HG03139 (cell line): ENCODE data around the gene TUBG2.
A peak's percentile ranks its signal among the peaks of the same experiment; 100 is the strongest.

Experiments used
- ATAC-seq: cut with Tn5 transposase; IDR thresholded peaks from one replicate; pipeline ENCODE4 v1.9.1; 2021; ENCODE audit not compliant: unreplicated experiment

The TUBG2 gene

DNA sequence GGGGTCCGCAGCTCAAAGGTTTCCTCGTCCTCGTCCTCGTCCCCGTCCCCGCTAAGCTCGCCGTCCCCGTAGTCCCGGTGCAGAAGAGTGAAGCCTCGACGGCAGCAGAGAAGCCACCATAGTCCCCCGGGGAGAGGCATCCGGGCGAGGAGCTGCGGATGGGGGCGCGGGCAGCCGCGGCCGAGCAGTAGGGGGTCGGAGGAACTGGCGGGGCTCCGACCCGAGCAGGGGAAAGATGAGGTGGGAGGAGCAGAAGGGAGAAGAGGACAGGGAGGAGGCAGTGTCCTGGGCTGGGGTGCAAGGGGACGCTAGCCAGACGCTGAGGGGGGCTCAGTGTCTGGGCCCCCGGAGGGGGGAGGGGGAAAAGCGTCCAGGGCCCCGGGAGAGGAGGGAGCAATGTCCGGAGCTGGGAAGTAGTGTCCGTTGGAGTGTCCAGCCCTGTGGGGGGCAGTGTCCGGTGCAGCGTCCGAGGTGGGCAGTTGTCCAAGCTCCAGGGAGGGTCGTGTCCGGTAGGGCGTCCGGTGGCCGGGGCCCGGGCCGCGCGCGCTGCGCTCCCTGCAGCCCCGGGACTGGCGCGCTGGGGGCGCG, 17.4 kb downstream of the TUBG2 start, which contains the start of gene PLEKHH3:
TSS of gene PLEKHH3 (minus strand) at position 571 of the 588 bp plus-strand sequence. CDS start at position 140, 431 bp downstream.
- ATAC-seq: no peak

DNA sequence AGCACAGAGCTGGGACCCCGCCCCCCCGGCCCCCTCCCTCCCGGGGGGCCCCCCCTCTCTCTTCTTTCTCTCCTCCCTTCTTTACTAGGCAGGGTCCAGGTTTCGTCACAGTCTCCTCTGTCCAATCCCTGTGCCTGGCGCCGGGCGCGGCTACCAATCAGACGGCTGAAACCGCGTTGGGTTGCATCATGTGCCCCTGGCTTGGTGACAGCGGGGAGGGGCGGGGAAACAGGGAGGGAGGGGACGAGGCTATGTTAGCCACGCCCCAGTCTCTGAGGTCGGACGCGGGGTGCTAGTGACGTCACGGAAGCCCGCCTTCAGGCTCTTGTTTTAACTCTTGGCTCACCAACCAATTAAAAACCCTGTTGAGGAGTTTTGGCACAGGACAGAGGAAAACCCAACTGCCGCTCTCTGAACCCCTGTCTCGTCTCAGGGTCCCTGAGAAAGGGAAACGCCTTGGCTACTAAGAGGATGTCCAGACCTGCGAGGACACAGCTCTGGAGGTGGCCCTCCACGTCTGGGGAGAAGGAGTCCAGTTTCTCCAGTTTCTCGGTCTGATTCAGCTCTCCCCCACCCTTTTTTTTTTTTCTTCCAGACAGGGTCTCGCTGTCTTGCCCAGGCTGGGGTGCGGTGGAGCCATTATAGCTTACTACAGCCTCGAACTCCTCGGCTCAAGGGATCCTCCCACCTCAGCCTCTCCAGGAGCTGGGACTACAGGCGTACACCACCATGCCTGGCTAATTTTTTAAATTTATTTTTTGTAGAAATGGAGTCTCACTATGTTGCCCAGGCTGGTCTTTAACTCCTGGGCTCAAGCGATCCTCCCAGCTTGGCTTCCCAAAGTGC, 18.2 kb downstream of the TUBG2 start:
- peak; percentile 54 for ATAC-seq

DNA sequence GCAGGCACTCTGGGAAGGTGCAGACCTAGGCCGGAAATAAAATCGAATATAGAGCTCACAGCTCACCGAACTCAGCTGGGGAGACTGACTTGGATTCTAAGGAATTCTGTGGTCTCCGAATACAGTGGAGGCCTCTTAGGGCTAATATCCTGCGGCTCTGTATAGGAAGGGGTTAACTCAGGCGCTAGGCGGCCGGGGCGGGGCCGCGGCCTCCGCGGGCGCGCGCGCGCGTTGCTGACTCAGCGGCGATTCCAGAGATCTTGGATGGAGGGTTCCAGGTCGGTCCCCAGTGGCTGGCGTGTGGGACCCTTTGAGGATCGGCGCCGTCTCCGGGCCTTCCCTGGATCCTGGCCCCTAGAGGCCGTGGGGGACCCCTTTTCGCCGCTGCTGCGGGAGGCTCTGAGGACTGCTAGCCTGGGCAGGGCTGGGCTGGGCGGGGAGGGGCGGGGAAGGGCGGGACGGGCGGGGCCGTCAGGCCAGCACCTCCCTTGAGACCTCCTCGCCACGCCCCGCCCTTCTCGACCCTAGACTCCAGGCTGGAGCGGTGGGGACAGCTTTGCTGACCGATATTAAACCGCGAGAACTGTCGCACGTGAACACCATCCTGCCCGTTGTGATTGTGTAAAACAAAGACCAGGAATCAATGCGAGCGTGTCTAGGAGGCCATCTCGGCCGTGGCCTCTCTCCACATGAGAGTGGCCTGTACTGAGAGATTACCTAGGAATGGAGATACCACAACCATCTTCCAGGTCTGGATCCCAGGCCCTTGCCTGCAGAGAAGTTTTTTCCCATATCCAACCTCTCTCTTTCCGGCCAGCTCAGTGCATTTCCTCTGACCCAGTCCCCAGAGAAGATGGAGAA, 19.1 kb downstream of the TUBG2 start:
- no peak for ATAC-seq

DNA sequence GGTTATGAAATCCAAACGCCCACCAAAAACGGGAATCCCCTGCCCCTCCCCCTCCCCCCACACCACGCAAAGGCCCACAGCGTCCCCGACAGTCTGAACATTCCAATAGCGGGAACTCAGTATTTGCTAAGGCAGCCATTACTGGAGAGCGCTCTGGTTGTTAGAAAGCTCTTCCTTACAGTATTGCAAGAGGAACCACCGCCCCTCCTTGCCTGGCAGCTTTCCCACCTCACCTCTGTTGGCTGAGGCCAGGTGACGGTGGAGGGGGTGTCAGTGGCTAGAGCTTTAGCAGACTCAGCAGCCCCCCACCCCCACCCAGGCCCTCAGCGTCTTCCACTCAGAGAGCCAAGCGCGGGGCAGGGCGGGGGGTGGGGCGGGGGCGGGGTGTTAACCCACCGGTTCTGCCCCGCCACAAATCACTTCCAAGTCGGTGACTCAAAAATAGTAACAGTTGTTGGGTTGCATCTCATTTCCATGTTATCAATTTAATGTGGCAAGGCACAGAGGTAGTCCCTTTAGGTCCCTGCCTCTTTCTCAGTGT, 19.9 kb downstream of the TUBG2 start:
- ATAC-seq: no peak

DNA sequence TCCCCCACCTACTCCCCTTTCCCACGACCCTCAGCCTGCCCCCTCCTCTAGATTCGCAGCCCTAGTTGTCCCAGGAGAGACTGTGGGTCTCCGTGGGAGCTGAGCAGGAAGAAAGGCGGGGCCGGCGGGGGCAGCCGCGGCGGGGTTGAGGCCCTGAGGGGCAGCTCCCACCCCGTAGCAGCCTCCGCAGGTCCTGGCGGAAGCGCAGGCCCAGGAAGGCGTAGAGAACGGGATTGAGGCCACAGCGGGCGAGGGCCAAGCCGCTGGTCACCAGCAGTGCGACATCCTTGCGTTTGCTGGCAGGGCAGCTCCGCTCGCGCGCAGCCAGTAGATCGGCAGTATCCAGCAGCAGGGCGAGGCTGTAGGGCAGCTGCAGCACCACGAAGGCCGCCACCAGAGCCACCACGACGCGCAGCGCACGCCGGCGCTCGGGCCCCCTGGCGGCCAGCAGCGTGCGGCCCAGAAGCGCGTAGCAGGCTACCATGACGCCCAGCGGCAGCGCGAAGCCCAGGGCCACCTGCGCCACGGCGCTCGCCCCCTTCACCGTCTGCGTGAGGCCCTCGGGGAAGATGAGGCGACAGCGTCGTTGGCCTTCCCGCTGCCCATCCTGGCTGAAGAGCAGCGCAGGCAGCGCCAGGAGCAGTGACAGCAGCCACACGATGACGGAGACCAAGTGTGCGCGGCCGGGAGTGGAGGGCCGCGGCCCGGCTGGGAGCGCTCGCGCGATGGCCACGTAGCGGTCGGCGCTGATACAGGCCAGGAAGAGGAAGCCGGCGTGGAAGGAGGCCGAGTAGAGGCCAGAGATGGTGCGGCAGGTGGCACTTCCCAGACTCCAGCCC, 20.6 kb downstream of the TUBG2 start:
- ATAC-seq: peak; percentile 25

DNA sequence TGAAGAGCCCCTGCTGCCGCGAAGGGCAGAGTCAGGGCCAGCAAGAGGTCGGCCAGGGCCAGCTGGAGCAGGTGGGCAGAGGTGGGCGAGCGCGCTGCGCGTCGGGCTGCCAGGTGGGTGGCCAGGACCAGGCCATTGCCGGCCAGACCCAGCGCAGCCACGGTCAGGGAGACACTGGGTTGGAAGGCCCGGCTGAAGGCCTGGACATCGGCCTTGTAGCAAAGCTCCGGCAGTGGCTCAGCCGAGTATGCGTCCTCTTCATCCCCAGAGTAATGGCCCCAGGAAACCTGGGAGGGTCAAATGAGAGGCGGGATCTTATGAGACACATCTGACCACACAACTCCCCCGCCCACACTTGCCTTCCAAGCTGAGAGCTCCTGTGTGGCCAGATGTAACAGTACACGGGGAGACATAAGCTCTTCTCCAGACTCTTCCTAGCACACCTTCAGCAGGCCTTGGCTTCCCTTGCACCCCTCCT, 21.3 kb downstream of the TUBG2 start:
- ATAC-seq: no peak

DNA sequence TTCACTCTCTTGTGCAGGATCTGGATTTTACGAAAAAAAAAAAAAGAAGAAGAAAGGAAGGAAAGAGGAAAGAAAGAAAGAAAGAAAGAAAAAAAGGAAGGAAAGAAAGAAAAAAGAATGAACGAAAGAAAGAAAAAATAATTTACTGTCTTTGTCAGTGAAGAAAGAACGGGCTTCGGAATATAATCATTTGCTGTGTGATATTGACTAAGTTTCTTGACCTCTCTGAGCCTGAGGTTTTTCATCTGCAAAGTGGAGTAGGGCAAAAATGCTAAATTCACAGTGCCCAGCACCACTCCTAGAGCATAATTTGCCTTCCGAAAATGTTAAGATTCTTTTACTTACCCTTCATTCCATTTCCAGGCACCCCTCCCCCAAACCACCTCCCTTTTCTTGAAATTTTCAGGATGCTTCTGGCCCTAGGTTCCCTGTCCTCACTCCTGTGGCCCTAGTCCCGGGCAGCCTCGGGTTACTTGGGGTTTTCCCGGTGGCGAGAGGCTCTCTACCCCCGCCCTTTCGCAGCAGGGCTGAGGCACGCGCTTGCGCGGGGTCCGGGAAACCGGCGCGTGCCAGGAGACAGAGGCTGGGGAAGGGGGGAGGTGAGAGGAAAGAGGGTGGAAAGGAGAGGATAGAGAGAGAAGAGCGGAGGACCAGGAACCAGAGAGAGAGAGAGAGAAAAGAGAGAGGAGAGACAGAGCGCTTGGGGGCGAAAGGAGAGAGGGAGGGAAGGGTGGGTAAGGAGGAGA, 23.1 kb downstream of the TUBG2 start, which contains the start of gene CNTNAP1:
TSS of gene CNTNAP1 (plus strand) at position 556 of the 746 bp plus-strand sequence. CDS start 299 bp downstream, outside the sequence.
- ATAC-seq: no peak

DNA sequence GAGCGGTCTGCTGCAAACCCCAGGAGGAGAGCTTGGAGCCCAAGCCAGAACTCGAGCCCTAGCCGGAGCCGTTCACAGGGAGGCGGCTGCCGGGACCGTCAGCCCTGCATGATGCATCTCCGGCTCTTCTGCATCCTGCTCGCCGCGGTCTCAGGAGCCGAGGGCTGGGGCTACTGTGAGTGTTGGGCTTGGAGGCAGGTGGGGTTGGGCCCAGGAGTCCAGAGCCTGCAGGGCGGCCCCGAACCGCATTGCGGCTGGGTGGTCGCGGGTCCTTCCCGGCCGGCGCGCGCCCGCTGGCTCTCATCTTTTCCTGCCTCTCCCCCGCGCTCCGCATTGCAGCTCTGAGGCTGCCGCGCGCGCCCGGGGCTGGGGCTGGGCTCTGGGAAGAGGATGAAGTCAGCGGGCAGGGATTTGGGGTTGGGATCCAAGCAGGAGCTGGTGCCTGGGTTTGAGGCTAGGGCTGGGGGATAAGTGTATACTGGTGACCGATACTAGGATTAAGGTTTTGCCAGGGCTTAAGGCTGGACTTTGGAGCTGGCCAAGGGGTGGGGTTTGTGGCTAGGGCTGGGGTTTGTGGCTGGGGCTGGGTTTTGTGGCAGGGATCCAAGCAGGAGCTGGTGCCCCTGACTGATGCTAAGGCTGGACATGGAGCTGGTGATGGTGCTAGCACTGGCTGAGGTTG, 23.8 kb downstream of the TUBG2 start:
- ATAC-seq: no peak

DNA sequence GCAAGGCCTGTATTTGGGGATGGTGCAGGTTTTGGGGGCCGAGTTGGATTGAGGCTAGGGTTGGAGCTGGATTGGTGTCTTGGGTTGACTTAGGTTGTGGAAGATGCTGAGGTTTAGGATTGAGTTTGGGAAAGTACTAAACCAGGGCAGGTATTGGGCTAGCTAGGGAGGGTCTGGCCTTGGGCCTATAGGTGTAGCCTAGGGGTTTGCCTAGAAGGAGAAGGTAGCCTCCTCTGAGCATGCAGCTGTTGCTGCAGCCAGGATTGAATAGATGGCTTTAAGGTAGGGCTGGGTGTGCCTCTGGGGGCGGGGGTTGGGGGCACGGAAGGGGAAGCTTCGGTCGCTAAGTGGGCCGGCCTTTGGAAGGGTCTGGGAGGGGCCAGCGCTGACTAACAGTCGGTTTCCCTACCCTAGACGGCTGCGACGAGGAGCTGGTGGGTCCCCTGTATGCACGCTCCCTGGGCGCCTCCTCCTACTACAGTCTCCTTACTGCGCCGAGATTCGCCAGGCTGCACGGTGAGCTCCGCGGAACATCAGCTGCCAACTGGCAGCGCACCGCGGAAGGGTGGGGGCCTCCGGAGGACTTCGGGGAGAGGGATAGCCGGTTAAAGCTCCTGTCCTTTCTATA, 24.4 kb downstream of the TUBG2 start:
- ATAC-seq: no peak

DNA sequence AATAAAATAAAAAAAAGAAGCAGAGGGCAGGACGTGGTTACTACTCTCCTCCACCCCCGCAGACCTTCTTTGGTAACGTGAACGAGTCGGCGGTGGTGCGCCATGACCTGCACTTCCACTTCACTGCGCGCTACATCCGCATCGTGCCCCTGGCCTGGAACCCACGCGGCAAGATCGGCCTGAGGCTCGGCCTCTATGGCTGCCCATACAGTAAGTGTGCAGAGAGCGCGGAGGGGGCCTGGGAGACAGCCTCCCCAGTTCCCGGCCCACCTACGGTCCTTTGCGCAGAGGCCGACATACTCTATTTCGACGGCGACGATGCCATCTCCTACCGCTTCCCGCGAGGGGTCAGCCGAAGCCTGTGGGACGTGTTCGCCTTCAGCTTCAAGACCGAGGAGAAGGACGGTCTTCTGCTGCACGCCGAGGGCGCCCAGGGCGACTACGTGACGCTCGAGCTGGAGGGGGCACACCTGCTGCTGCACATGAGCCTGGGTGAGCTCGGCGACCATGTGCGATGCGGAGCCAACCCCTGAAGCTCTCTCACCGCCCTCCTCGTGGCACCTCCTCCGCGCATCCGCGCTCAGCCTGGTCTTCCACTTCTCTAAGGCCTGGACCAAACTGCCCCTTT, 26.0 kb downstream of the TUBG2 start:
- ATAC-seq: no peak

DNA sequence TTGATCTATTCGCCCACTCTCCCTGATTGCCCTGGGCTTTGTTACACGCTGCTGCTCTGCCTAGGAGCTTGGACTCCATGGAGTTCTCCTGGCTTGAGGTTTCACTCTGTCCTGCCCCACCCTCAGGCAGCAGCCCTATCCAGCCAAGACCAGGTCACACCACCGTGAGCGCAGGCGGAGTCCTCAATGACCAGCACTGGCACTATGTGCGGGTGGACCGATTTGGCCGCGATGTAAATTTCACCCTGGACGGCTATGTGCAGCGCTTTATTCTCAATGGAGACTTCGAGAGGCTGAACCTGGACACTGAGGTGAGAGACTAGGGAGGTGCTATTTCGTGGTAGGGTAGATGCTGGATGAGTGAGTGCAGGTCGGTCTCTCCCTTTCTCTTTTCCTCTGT, 26.7 kb downstream of the TUBG2 start:
- ATAC-seq: no peak

DNA sequence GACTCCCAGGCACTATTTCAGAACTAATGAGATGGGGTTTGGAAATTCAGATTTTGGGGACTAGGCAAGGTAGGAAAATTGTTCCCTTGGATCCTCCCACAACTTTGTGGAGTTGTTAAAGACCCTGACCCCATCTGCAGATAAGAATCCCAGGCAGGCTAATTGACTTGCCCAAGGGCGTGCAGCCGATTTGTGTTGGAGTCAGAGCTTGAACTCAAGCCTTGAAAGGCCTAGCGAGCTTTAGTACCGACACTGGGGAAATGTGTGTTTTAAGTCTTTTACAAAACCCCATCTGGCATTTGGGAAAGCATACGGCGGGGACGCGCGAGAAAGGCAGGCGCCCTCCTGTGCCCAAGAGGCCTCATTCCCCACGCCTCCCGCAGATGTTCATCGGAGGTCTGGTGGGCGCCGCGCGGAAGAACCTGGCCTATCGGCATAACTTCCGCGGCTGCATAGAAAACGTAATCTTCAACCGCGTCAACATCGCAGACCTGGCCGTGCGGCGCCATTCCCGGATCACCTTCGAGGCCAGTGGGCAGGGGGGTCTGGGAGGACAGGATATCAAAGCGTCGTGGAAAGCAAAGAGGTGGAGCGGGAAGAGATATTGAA, 27.5 kb downstream of the TUBG2 start:
- no peak for ATAC-seq

DNA sequence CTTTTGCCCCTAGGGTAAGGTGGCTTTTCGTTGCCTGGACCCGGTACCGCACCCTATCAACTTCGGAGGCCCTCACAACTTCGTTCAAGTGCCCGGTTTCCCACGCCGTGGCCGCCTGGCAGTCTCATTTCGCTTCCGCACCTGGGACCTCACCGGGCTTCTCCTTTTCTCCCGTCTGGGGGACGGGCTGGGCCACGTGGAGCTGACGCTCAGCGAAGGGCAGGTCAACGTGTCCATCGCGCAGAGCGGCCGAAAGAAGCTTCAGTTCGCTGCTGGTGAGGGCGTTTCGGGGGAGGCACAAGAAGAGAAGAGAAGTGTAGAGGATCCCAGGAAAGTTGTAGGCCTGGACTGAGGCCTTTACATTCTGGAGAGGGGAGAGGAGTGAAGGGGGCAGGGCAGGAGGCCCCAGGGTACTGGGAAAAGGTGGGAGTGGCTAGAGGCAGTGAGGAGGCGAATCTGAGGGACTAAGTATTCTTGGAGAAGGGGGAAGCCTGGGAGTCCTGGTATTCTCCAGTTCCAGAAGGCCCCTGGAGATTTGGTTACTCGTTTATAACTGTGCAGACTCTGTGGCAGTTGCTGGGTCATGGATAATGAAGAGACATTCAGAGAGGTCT, 28.7 kb downstream of the TUBG2 start:
- no peak for ATAC-seq

DNA sequence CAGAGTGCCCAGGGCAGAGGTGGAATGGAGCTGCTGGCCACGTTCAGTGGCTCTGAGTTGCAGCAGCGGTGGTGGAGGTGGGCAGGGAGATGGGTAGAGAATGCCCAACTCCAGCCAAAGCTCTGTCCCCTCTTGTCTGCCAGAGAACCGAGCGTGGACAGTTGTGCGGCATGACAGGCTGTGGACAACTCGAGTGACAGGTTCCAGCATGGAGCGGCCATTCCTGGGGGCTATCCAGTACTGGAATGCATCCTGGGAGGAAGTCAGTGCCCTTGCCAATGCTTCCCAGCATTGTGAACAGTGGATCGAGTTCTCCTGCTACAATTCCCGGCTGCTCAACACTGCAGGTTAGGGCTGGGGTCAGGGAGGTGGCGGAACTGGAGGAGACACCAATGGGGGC, 31.5 kb downstream of the TUBG2 start:
- ATAC-seq: no peak

DNA sequence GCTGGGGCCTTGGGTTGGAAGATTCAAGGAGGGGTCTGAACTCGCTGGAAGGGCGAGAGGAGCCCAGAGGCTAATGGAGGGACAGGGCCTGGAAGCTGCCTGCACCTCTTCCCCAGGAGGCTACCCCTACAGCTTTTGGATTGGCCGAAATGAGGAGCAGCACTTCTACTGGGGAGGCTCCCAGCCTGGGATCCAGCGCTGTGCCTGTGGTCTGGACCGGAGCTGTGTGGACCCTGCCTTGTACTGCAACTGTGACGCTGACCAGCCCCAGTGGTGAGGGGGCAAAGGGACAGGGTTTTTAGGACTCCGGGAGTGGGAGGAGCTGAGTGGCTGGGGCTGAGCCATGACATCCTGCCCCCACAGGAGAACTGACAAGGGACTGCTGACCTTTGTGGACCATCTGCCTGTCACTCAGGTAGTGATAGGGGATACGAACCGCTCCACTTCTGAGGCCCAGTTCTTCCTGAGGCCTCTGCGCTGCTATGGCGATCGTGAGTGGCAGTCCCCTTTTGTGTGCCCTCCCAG, 32.0 kb downstream of the TUBG2 start:
- ATAC-seq: no peak

DNA sequence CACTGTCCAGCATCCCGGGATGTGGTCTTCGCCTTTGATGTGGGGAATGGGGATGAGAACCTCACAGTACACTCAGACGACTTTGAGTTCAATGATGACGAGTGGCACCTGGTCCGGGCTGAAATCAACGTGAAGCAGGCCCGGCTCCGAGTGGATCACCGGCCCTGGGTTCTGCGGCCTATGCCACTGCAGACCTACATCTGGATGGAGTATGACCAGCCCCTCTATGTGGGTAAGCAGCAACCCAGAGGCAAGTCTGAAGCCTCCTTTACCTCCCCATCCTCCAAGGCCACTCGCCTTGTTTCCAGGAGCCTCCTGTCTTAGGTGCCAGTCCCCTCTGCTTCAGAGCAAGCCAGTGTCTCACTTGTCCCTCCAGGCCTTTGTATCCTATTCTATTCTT, 33.4 kb downstream of the TUBG2 start:
- ATAC-seq: no peak

DNA sequence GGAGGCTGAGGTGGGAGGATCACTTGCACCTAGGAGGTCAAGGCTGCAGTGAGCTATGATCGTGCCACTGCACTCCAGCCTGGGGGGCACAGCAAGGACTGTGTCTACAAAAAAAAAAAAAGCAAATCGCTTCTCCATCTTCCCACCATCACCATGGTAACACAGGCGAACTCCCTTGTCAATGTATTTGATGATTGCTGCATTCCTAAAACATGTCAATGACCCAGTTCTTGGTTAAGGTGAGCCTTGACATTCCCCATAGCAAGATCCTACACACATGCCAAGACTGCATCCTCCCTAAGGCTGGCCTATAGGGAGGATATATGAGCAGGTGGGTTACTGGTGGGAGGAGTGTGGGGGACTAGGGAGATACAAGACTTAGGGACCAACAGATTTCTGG, 35.4 kb downstream of the TUBG2 start:
- no peak for ATAC-seq
